HK-2 (cell line): Measurements from ENCODE around the gene BCL11B.

Experiments used
- DNase-seq: peaks from one replicate; pipeline ENCODE4 v3.0.0-alpha.2; 2018; ENCODE audit not compliant: unreplicated experiment

Gene BCL11B

DNA sequence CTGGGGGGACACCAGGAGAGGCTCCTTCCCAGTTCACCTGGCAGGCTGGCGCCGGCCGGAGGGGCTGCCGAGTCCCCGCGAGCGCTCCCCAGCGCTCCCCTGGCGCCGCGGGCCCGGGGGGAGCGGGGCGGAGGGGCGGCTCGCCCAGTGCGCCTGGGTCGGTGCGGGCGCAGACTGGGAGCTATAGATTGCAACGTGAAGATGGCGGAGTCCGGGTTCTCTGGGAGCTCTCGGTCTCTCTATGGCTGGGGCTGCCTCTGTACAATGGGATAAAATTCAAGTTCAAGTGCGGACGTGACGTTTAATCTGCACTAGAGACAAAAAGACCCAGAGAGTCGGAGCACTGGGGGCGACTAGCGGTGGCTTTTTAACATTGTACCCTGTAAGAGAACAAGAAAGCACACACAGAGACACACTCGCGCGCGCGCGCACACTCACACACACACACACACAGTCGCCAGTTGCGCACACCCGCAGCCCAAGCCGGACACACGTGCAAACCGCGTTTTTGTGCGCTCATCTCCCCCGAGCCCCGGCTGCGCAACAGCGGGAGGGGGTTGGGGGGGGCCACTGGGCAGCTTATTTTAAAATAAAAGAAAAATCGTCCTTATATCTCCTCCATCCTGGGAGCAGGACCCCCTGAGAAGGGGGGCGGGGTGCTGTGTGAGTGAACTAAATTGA is at the start of gene BCL11B:
BCL11B (minus strand) TSS at position 247 of the 681 bp plus-strand sequence. CDS start 979 bp downstream, outside the sequence.
- DNase-seq, result peak; percentile 82

DNA sequence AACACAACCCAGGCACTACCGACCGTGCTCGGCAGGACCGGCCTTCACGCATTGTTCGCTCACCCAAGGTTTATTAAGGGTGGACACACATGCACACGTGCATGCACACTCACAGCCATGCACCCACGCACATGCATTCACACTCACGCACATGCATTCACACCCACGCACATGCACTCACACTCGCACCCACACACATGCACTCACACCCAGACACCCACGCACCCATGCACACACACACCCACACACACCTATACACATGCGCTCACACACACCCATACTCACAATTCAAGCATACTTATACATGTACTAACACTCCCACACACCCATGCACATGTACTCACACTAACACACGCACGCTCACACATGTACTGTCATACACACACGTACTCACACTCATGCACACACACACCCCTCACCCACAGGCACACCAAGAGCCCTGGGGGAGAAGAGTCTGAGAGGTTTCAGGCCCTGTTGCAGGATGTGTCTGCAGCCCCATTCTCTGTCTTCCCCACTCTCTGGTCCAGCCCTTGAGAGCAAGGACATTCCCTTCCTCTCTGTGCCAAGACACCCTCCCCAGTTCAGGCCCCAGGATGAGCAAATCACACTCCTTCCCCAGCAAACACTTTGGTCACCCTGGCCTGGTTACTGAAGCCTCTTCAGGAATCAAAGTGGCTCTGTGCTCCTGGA is 49.4 kb upstream of the BCL11B start:
- DNase-seq, result no peak

DNA sequence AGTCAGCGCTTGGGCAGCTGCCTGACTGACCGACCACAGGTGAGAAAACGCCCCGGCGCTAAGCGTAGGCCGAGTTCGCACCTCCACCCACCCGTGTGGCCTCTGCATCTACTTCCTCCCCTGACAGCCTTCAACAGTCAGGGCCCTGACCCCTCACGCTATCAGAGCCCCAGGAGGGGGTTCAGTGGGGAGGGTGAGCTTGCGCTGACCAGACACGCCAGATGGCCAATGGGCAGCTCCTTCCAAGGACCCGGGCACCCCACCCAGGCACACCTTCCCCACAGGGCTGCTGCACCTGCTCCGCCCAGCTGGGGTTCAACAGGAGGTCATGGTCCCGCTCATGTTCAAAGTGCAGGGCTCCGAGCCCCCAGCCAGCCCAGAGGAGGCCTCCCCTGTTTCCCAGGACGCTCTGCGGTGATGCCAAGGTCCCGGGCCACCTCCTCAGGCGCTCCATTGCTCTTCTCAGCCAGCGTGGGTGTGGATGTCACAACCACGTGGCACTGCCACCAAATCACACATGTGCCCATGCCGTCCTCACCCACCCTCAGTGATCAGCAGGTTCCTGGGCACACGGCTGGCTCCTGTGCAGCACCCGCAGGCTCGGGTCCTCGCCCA is 48.7 kb upstream of the BCL11B start:
- DNase-seq, result no peak

DNA sequence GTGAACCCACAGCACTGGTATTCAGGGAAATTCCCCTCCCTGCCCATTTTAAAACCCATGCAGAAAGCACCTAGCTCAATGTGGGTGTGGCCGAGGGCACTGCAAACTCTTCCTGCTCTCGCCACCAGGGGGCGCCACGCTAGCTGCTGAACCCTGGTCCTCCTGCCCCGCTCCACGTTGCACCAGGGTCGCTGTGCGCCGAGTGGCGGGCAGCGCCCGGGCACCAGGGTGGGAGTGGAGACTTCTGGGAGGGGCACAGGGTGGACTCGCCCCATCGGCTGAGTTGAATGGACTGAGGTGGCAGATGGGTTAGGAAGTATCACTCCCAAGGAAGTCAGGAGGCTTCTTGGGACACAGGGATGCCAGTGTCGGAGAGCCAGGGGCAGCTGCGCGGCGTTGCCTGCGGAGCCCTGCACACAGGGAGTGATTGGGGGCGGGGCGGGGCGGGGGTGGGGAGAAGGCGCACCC is 48.1 kb upstream of the BCL11B start:
- DNase-seq, result peak; percentile 70

DNA sequence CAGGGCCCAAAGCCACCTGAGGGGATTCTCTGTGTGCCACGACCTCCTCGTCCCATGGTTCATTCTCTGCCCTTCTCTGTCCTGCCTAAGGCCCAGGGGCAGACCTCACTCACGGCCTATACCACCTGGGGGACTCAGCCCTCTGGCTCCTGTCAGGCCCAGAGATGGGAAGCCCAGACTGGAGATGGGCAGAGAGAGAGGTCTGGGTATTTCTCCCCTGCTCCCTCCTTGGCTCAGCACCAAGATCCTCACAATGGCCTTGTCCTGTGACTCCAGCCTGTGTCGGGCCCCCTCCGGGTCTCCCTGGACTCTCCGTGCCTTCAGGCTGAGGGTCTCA is 46.9 kb upstream of the BCL11B start:
- no peak for DNase-seq

DNA sequence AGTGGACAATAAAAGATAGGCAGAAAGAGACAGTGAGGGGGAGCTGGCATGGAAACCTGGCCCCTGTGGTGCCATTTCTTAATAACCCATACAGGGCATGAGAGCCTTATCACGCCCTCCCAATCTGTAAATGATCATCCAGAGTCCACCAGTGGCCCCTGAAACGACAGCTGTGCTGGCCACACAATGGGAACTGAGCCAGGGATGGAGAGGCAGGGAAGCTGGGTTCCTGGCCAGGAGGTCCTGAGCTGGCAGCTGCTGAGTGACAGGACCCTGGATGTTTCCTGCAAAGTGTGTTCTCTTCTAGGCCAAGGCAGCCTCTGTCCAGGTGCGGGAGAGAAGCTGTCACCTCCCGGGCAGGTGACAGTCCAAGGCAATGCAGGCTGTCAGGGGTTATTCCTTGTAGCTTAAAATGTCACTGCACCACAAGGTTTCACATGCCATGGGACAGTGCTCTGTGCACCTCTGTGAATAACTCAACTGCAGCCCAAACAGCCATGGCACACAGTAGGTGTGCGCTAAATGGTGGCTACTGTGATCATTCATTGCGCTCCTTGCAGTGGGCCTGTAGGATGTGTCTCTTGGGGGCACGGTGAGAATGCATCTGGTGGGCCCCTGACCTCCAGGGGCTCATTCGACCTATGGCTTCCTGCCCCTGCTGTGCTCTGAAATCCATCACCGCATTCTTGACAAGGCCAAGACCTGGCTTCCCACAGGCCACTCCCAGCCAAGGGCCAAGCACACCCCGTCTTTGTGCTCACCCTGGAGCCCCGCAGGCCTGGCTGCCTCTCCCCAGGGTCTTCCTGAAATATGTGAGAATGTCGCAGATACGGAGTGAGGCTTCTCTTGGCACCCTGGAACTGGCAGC is 46.3 kb upstream of the BCL11B start:
- no peak for DNase-seq

DNA sequence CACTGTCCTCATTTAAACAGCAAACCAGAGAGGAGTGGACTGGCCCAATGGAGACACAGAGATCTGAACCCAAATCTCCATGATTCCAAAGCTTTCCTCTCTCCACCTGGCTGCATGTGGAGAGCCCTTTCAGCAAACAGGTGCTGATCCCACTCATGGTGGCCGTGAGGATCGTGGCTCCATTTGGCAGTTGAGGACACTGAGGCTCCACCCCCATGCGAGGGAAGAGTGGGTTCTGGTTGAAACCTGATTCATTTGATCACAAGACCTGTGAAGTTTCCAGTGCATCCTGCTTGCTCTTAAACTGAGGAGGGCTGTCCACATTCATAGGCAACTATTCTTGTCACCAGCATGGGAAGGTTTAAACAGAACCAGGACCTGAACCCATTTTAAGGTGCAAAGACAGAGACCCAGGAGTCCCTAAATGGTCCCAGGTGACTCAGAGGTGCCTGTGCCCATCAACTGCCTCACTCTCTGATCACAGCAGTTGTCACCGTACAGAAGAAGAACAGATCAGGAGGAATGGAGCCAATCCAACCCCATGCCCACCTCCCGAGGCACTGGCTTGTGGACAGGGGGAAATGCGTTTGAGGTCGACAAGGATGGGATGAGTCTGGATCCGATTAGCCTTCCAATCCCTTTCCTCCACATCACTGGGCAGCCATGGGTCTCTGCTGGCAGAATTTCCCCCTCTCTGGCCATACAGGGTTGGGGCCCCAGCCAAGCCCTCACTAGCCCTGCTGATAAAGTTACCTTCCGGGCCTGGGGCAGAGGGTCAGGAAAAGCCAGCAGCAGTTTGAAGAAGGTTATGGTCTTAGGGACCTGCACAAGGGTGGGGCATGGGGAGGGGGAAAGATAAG is 45.5 kb upstream of the BCL11B start:
- no peak for DNase-seq

DNA sequence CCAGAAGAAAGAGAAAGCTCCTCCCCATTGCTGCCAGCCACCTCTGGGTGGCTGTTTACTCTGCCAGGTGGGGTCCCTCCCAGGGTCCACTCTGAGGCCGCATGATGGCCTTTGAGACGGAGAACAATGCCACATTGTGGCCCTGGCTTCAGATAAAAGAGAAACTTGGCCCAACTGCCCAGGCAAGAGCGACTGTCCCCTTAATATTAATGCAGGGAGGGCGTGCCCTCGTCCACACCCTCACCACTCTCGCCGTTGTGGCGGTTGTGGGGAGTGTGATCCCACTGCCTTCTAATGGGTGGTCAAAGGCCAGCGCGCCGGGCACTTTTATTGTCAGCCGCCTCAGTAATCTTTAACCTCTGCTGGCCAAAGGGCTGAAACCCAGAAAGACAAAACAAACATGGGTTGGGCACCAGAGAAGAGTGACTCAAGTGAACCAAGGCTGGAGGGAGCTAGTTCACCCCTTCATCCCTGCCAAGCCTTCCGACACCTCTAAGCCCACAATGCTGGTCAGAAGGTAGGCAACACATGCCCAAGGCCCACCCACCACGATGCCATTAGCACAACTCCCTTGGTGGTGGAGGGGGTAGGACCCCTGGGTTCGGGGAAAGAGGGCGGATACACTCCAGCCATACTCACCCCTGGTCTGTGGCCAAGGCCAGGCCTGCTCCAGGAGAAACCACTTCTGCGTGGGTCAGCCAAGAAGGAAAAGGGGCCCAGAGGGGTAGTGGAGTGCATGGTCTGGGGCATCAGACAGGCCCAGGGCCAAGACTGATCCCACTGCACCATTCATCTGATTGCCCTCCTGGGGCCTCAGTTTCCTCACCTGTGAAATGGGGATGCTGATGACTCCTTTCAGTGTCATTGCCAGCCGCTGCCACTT is 44.5 kb upstream of the BCL11B start:
- no peak for DNase-seq

DNA sequence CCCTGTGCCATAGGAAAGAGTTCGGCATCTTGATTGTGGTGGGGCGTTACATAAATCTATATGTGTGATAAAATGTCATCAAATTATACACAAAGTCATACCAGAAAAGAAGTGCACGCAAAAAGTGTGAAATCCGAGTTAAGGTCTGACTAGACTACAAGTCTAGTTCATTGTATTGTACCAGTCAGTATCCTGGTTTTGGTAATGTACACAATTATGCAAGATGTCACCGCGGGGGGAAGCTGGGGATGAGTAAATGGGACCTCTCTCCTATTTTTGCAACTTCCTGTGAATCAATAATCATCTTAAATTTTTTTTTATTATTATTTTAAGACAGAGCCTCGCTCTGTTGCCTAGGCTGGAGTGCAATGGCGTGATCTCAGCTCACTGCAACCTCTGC is 43.2 kb upstream of the BCL11B start:
- DNase-seq, result no peak

DNA sequence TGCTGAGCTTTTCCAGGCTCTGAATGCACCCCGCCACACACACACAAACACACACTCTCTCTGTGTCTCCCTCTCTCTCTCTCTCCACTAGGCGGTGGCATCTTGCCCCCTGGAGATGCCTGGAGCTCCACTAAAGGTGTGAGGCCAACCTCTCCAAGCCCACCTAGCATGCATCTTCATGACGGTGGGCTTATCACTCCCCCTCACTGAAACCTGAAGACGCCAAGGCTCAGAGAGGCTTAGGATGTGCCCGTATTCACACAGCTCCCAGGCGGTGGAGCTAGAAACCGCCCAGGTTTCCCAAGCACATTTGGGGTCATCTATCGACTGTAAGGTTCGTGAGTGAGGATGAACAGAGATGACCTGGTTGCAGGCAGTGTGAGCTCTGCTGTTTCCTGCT is 42.6 kb upstream of the BCL11B start:
- DNase-seq, result no peak

DNA sequence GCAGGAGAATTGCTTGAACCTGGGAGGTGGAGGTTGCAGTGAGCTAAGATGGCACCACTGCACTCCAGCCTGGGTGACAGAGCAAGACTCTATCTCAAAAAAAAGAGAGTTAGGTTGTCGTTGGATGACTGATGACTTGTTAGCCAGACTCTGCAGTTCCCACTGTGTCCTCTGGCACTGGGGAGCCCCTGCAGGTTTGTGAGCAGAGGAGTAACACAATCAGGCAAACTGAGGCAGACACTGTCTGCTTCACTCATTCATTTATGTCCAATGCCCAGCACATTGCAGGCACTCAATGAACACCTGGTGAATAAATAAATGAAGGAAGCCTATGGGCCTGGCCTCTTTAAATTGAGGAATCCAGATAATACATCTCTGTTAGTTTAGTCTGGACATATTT is 41.2 kb upstream of the BCL11B start:
- no peak for DNase-seq

DNA sequence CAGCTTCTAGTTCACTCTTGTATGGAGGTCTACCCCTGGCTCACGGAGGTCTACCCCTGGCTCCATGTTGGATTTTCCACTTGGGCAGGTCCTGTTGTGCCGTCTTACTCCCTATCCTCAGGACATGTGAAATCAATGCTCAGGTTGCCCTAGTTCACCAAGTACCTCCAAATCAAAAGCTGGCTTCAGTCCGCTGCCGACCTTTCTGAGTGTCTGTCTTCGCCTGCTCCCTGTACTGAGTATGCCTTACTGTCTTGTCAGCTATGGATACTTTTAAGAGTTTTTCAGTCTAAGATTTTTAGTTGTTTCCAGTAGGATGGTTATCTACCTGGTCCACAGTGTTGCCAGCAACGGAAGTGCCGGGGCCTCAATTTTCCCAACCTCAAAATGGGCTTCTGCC is 40.1 kb upstream of the BCL11B start:
- DNase-seq, result no peak

DNA sequence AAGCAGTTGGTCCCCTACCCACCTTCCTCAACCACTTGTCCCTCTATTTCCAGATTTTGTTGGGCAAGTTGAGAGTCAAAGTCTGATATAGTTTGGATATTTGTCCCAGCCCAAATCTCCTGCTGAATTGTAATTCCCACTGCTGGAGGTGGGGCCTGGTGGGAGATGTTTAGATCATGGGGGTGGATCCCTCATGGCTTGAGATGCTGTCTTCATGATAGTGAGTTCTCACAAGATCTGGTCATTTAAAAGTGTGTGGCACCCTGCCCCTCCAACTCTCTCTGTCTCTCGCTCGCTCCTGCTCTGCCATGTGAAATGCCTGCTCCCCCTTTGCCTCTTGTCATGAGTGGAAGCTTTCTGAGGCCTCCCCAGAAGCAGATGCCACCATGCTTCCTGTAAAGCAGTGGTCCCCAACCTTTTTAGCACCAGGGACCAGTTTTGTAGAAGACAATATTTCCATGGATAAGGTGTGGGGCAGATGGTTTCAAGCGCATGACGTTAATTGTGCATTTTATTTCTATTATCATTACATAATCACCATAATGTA is 37.3 kb upstream of the BCL11B start:
- no peak for DNase-seq

DNA sequence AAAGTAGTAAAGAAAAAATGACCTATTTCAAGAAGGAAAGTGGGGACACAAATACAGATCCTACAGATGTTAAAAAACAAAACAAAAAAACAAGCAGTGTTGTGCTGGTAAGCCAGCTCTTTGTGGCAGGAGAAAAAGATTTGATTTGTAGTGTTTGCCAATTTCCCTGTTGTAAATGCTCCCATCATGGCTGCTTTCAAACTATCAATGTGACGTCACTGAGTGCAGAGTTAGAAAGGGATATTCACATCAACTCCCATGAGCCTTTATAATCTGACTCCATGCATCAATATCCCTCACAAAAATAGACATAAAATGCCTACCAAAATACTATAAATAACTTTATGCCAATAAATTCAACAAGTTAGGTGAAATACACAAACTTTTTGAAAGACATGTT is 32.2 kb upstream of the BCL11B start:
- no peak for DNase-seq

DNA sequence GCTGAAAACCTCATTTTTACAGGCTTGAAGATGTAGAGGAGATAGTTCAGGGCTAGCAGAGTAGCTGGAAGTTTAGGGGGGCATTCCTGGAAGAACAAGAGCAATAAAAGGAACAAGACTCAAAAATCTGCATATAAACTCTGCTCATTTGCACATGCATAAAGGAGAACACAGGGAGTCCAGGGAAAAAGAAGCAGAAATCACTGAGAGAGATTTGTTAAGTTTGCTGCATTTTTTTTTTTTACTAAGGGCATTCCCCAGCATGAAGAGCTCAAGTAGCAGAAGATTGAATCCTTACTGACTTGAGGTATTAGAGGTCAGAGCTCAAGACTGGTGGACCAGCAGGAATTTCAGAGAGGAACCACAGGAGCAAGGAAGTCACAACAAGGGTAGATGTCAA is 28.2 kb upstream of the BCL11B start:
- DNase-seq, result no peak

DNA sequence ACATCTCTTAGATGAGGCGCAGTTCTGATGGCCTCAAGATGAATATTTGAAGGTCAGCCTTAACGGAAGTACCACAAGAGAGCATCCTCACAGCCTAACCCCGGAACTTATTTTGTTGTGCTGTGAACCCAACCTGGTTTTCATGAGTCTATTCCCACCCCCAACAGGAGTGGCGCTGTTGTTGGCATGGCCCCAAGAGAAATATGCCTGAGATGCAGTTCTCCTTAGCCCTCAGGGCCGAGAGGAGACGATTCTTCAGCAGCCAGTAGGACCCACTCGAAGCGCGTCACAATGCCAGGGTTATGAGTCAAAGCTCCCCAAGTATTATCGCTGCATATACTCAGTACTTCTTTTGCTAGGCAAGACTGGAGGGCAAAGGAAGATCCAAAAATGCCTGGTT is 24.5 kb upstream of the BCL11B start:
- no peak for DNase-seq

DNA sequence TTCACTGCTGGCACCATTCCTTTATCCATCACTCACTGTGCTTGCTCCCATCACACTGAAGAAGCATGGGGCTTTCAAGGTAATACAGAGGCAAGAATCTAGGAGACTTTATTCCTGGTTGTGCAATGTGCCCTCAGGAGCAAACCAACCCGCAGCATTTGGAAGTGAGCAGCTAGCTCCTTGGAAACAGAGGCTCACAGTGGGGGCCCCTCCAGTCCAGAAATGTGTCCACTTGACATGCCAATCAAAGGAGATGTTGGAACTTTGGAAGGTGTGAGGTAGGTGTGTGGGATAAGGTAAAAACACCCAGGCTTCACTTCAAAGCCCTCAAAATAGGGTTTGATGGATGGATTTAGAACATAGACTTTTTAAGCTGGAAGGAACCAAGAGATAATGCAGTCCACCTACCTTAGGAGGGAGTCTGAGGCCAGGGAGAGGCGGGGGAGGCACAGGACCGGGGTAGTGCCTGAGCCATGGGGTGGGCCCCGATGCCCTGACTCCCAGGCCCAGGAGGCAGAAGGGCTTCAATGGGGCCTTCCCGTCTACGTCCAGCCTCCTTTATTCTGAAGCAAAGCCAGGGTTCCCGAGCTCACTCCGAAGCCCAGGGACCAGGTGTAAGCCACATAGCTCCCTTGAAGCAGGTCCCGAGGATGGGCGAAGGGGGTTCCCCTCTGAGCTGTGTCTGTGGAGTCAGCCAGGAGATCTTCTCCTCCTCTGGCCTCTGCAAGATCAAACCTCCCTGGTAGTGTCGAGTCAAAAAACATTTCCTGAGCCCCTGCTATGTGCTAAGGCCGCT is 17.6 kb upstream of the BCL11B start:
- DNase-seq, result no peak

DNA sequence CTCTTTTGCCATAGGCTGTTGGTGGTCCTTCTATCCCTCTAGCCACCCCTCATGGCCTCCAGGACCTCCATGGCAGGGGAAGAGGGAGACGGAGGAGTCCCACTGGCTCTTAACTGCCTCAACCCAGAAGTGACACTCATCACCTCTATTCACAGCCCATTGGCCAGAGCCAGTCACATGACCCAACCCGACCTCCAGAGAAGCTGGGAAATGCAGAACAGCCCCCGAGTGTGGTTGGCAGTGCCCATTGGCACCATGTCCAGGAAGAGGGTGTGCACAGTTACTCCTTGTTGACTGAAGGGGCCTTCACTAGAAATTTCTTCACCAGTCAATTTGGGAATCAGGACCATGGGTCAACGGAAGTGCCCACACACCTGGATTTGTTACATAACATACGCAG is 17.0 kb upstream of the BCL11B start:
- no peak for DNase-seq

DNA sequence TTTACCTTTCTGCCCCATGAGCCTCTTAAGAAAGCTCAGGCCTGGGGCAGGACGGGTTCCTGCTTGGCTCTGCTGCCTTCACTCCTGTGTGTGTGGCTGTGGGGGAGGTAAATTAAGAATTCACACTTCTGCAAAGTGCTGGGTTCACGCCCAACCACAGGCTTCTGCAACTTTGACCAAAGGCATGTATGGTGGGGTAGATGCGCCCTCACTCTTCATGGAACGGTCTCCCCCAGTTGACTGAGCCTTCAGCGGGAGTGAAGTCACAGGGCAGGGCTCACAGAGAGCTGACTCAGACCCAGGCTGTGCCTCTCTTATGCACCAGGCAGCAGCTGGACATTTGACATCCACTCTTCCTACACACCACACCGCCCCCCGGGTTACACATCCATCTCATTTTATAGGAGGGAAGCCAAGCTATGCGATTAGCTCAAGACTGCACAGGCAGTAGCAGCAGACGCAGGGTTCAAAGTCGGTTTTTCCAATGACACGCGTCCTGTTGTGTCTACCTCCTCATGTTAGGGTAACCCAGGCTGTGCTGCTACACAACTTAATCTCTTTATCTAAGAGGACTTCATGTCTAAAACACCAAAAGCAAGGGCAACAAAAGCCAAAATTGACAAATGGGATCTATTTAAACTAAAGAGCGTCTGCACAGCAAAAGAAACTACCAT is 15.4 kb upstream of the BCL11B start:
- no peak for DNase-seq
